ENCODE data around the gene NMU.

Gene NMU

DNA sequence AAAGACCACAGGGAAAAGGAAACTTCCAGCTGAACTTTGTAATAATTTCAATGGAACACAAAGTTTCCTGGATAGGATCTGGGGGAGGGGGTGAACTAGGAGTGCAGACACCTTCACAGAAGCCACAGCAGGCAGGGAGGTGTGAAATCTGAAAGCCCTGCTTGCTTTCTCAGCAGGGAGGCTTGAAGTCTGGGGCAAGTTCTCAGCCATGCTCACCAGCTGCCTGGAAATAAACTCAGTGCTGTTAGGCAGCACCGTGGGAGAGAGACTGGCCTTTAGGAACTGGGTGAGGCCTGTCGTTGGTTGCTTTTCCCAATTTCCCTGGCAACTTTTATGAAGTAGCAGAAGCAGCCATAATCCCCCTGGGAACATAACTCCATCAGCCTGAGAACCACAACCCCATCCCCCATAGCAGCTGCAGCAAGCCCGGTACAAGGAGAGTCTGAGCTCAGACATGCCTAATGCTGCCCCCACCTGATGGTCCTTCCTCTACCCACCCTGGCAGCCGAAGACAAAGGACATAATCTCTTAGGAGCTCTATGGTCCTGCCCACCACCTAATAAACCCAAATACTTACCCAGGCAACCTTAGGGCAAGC, 39.2 kb upstream of the NMU start:
- TF ChIP-seq TAF1 (IDR thresholded peaks at IDR 0.05; ENCODE audit: borderline replicate concordance, insufficient read depth, low read length): no peak
- TF ChIP-seq POLR2AphosphoS5 (IDR thresholded peaks at IDR 0.05; ENCODE audit: low read depth, low read length): no peak
- no peak for TF ChIP-seq SIN3A (IDR thresholded peaks at IDR 0.05; ENCODE audit: borderline replicate concordance, insufficient read depth, low read length)
- no peak for TF ChIP-seq FOXP2 (optimal IDR thresholded peaks at IDR 0.05; ENCODE audit: borderline replicate concordance, extremely low read depth, extremely low read length, insufficient read depth)

DNA sequence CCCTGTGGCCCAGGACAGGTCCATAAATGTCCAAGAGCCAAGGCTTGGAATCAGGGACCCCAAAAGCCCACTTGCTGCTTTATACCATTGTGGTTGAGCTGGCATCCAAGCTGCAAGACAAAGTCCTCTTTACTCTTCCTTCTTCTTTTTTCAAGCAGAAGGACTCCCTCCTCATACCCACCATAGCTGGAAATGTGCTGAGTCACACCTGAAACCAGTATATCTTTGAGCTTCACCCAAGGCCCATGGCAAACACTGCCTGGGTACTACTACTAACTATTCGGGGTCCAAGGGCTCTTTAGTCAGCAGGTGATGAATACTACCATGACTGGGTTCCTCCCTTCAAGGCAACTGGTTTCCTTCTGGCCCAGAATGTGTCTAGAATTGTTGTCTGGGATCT, 37.3 kb upstream of the NMU start:
- TF ChIP-seq POLR2AphosphoS5 (IDR thresholded peaks at IDR 0.05; ENCODE audit: low read depth, low read length) (no peak), TAF1 (IDR thresholded peaks at IDR 0.05; ENCODE audit: borderline replicate concordance, insufficient read depth, low read length) (no peak), SIN3A (IDR thresholded peaks at IDR 0.05; ENCODE audit: borderline replicate concordance, insufficient read depth, low read length) (no peak), FOXP2 (optimal IDR thresholded peaks at IDR 0.05; ENCODE audit: borderline replicate concordance, extremely low read depth, extremely low read length, insufficient read depth) (no peak)
- TF ChIP-seq, protein P1, sequence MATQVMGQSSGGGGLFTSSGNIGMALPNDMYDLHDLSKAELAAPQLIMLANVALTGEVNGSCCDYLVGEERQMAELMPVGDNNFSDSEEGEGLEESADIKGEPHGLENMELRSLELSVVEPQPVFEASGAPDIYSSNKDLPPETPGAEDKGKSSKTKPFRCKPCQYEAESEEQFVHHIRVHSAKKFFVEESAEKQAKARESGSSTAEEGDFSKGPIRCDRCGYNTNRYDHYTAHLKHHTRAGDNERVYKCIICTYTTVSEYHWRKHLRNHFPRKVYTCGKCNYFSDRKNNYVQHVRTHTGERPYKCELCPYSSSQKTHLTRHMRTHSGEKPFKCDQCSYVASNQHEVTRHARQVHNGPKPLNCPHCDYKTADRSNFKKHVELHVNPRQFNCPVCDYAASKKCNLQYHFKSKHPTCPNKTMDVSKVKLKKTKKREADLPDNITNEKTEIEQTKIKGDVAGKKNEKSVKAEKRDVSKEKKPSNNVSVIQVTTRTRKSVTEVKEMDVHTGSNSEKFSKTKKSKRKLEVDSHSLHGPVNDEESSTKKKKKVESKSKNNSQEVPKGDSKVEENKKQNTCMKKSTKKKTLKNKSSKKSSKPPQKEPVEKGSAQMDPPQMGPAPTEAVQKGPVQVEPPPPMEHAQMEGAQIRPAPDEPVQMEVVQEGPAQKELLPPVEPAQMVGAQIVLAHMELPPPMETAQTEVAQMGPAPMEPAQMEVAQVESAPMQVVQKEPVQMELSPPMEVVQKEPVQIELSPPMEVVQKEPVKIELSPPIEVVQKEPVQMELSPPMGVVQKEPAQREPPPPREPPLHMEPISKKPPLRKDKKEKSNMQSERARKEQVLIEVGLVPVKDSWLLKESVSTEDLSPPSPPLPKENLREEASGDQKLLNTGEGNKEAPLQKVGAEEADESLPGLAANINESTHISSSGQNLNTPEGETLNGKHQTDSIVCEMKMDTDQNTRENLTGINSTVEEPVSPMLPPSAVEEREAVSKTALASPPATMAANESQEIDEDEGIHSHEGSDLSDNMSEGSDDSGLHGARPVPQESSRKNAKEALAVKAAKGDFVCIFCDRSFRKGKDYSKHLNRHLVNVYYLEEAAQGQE (IDR thresholded peaks at IDR 0.05; ENCODE audit: insufficient read depth in 1 of 2, low read depth in 2 of 2, low read length in 2 of 2): no peak

DNA sequence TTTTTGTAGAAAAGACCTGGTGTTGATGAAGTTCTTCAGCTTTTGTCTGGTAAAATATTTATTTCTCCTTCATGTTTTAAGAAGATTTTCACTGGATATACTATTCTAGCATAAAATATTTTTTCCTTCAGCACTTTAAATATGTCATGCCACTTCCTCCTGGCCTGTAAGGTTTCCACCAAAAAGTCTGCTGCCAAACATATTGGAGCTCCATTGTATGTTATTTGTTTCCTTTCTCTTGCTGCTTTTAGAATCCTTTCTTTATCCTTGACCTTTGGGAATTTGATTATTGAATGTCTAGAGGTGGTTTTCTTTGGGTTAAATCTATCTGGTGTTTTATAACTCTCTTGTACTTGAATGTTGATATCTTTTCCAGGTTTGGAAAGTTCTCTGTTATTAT, 35.6 kb upstream of the NMU start:
- no peak for TF ChIP-seq SIN3A (IDR thresholded peaks at IDR 0.05; ENCODE audit: borderline replicate concordance, insufficient read depth, low read length)

DNA sequence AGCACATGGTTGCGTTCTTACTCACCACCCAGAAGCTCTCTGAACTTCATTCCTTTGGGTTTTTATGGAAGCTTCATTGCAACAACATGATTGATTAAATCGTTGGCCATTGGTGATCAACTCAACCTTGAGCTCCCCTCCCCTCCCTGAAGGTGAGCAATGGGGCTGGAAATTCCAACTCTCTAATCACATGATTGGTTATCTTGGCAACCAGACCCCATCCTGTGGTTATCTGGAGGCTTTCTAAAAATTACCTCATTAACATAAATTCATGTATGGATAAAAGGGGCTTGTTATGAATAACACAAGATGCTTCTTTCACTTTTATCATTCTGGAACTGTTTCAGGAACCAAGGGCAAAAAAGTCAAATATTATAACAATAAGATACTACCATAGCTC, 34.6 kb upstream of the NMU start:
- TF ChIP-seq TAF1 (IDR thresholded peaks at IDR 0.05; ENCODE audit: borderline replicate concordance, insufficient read depth, low read length) (no peak), FOXP2 (optimal IDR thresholded peaks at IDR 0.05; ENCODE audit: borderline replicate concordance, extremely low read depth, extremely low read length, insufficient read depth) (no peak), POLR2AphosphoS5 (IDR thresholded peaks at IDR 0.05; ENCODE audit: low read depth, low read length) (no peak)

DNA sequence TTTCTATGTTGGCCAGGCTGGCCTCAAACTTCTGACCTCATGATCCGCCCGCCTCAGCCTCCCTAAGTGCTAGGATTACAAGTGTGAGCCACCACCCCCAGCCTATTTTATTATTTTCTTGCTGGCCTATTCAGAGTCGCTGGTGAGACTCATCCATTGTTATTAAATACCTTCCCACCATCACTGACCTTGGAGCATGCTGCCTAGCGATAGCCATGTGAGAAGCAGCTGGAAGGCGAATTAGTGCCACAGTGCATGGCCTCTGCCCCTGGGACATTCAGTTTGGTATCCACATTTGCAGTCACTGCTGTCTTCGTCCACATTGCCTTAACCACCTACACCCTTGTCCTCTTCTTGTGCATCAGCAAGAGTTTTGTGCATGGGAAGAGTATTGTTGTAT, 32.4 kb upstream of the NMU start:
- TF ChIP-seq, protein P1 (IDR thresholded peaks at IDR 0.05; ENCODE audit: insufficient read depth in 1 of 2, low read depth in 2 of 2, low read length in 2 of 2): no peak
- no peak for TF ChIP-seq TAF1 (IDR thresholded peaks at IDR 0.05; ENCODE audit: borderline replicate concordance, insufficient read depth, low read length)
- no peak for TF ChIP-seq FOXP2 (optimal IDR thresholded peaks at IDR 0.05; ENCODE audit: borderline replicate concordance, extremely low read depth, extremely low read length, insufficient read depth)
- TF ChIP-seq SIN3A (IDR thresholded peaks at IDR 0.05; ENCODE audit: borderline replicate concordance, insufficient read depth, low read length): no peak

DNA sequence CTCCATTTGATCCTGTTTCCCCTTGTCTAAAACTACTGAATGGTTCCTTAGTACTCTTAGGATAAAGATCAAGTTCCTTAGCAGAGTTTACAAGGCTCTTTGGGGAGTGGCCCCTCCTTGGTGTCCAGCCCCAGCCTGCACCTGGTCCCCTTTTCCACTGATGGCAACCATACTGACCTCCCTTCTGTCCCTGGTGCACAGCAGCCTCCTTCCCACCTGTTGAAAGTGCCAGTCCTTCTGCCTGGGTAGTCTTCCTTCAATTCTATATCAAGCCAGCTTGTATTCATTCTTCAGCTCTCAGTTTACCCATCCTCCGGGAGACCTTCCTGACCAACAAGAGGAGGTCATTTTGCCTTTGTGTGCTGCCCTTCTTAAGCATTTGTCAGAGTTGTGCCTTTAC, 30.4 kb upstream of the NMU start:
- TF ChIP-seq, protein P1 (IDR thresholded peaks at IDR 0.05; ENCODE audit: insufficient read depth in 1 of 2, low read depth in 2 of 2, low read length in 2 of 2): no peak
- TF ChIP-seq FOXP2 (optimal IDR thresholded peaks at IDR 0.05; ENCODE audit: borderline replicate concordance, extremely low read depth, extremely low read length, insufficient read depth) (no peak), SIN3A (IDR thresholded peaks at IDR 0.05; ENCODE audit: borderline replicate concordance, insufficient read depth, low read length) (no peak), POLR2AphosphoS5 (IDR thresholded peaks at IDR 0.05; ENCODE audit: low read depth, low read length) (no peak), TAF1 (IDR thresholded peaks at IDR 0.05; ENCODE audit: borderline replicate concordance, insufficient read depth, low read length) (no peak)

DNA sequence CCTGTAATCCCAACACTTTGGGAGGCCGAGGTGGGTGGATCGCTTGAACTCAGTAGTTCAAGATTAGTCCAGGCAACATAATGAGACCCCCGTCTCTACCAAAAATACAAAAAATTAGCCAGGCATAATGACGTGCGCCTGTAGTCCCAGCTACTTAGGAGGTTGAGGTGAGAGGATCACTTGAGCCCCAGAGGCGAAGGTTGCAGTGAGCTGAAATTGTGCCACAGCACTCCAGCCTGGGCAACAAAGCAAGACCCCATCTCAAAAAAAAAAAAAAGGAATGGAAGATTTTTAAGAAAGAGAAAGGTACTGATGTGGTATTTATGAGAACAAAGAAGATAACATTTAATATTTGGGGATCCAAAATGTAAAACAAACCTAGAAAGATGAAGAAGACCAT, 27.0 kb upstream of the NMU start:
- TF ChIP-seq TAF1 (IDR thresholded peaks at IDR 0.05; ENCODE audit: borderline replicate concordance, insufficient read depth, low read length) (no peak), FOXP2 (optimal IDR thresholded peaks at IDR 0.05; ENCODE audit: borderline replicate concordance, extremely low read depth, extremely low read length, insufficient read depth) (no peak), POLR2AphosphoS5 (IDR thresholded peaks at IDR 0.05; ENCODE audit: low read depth, low read length) (no peak)
